HCT116 (cell line): ENCODE data around the gene BICDL2.

Source experiments
- CBX3 ChIP-seq: IDR thresholded peaks from 2 replicates; pipeline ENCODE4 v1.6.1; 2012; ENCODE audit warnings: low read depth
- CEBPB ChIP-seq: IDR thresholded peaks from 2 replicates; pipeline ENCODE4 v1.6.1; 2012; ENCODE audit warnings: low read depth
- ELF1 ChIP-seq: IDR thresholded peaks from 2 replicates; pipeline ENCODE4 v1.6.1; 2012; ENCODE audit warnings: low read depth, borderline replicate concordance
- POLR2AphosphoS5 ChIP-seq: IDR thresholded peaks from 2 replicates; pipeline ENCODE4 v1.6.1; 2011; ENCODE audit warnings: mild to moderate bottlenecking, low read depth, low read length, moderate library complexity
- YY1 ChIP-seq: IDR thresholded peaks from 2 replicates; pipeline ENCODE4 v1.6.1; 2011; ENCODE audit warnings: low read length, low read depth, moderate library complexity, mild to moderate bottlenecking; ENCODE audit not compliant: insufficient replicate concordance; ENCODE audit errors: extremely low read depth
- ZFX ChIP-seq: fragments of 450-650 bp; IDR thresholded peaks from 2 replicates; pipeline ENCODE4 v1.6.1; 2017
- TF ChIP-seq, protein P1 (sequence below), 3 experiments: fragments of 200-600 bp in 1 of 3; sonication (generic) in 1 of 3; IDR thresholded peaks in 2 of 3; conservative IDR thresholded peaks in 1 of 3; 2 replicates each; pipeline ENCODE4 v1.5.1; 2012 to 2017; ENCODE audit warnings: low read depth in 2 of 3, low read length in 2 of 3, antibody characterized with exemption in 1 of 3, borderline replicate concordance in 1 of 3, control low read depth in 1 of 3, mild to moderate bottlenecking in 1 of 3, mixed read lengths in 1 of 3, mixed run types in 1 of 3, moderate library complexity in 1 of 3; ENCODE audit not compliant: insufficient read depth in 1 of 3
- TF ChIP-seq, protein P2 (sequence below): IDR thresholded peaks from 2 replicates; pipeline ENCODE4 v1.6.1; 2012

DNA sequence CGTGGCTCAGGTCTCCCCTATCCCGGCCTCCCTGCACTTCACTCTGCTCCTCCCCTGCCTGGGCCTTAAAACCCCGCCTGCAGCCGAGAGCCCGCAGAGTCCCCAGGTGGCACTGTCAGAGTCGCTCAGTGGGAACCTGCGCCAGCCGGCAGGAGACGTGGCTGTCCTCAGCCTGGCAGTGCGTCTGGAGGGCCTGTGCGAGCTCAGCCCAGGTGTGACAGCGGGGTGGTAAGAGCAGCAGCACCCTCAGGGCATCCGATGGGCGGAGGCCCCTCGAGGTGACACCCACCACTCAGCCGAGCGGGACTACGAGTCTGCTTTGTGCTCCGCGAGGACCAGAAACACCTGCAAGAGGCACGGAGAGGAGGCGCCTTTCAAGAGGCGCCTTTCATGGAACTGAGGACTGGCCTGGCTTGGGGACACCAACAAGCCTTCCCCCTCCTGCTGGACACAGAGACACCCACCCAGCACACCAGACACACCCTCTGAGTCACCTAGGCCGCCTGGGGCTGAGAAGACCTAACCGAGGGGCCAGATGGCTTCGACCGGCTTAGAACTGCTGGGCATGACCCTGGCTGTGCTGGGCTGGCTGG is 23.8 kb downstream of the BICDL2 start, which contains the start of gene CLDN9:
- TF ChIP-seq, protein P1, sequence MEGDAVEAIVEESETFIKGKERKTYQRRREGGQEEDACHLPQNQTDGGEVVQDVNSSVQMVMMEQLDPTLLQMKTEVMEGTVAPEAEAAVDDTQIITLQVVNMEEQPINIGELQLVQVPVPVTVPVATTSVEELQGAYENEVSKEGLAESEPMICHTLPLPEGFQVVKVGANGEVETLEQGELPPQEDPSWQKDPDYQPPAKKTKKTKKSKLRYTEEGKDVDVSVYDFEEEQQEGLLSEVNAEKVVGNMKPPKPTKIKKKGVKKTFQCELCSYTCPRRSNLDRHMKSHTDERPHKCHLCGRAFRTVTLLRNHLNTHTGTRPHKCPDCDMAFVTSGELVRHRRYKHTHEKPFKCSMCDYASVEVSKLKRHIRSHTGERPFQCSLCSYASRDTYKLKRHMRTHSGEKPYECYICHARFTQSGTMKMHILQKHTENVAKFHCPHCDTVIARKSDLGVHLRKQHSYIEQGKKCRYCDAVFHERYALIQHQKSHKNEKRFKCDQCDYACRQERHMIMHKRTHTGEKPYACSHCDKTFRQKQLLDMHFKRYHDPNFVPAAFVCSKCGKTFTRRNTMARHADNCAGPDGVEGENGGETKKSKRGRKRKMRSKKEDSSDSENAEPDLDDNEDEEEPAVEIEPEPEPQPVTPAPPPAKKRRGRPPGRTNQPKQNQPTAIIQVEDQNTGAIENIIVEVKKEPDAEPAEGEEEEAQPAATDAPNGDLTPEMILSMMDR (IDR thresholded peaks at IDR 0.05 in 2 of 3, conservative IDR thresholded peaks at IDR 0.05 in 1 of 3; ENCODE audit: borderline replicate concordance in 1 of 3, insufficient read depth in 1 of 3, low read depth in 2 of 3, low read length in 2 of 3) = no peak
- no peak for TF ChIP-seq ZFX
- no peak for TF ChIP-seq CEBPB
- TF ChIP-seq POLR2AphosphoS5 = peak; percentile 48
- no peak for TF ChIP-seq CBX3
- TF ChIP-seq ELF1 = no peak
- TF ChIP-seq YY1 = no peak
- TF ChIP-seq, protein P2, sequence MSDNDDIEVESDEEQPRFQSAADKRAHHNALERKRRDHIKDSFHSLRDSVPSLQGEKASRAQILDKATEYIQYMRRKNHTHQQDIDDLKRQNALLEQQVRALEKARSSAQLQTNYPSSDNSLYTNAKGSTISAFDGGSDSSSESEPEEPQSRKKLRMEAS = no peak
